ENCODE results near the gene ETV3L.

DNA sequence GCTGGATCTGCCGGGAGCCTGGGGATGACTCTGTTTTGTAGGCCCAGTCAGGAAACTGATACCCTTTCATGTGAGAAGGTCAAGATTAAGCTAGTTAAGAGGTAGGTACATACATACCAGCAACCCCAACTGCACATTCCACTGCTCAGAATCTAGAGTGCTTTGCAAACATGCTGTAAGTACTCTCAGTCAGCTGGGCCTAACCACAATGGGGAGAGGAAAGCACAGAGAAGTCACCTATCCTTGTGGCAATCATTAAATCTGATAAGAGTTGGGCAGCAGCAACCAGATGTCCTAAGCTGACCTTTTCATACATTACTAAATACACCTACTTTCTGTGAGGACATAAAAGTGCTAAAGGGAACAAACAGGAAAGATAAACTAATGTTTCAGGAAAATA lies 36.0 kb upstream of the ETV3L start:
- TF ChIP-seq, protein P1, sequence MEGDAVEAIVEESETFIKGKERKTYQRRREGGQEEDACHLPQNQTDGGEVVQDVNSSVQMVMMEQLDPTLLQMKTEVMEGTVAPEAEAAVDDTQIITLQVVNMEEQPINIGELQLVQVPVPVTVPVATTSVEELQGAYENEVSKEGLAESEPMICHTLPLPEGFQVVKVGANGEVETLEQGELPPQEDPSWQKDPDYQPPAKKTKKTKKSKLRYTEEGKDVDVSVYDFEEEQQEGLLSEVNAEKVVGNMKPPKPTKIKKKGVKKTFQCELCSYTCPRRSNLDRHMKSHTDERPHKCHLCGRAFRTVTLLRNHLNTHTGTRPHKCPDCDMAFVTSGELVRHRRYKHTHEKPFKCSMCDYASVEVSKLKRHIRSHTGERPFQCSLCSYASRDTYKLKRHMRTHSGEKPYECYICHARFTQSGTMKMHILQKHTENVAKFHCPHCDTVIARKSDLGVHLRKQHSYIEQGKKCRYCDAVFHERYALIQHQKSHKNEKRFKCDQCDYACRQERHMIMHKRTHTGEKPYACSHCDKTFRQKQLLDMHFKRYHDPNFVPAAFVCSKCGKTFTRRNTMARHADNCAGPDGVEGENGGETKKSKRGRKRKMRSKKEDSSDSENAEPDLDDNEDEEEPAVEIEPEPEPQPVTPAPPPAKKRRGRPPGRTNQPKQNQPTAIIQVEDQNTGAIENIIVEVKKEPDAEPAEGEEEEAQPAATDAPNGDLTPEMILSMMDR (IDR thresholded peaks at IDR 0.05) = no peak
- TF ChIP-seq POLR2AphosphoS5 (IDR thresholded peaks at IDR 0.05; ENCODE audit: insufficient read depth in 1 of 2, low read depth in 1 of 2) (no peak), POLR2A (IDR thresholded peaks at IDR 0.05) (no peak)
